ENCODE measurements around the gene KCNQ1. TPM values are rescaled to one million over a fixed set of nuclear protein-coding genes. Genes with fewer than 3 reads are reported as not detected.

Gene KCNQ1
- total RNA-seq, 1 experiment from 2014 or later, result 1.0 TPM

GRCh38 chr11:2647167-2647566, 202.4 kb downstream of the KCNQ1 start:
- Mint-ChIP-seq H3K9me3 (ENCODE audit: unreplicated experiment) (peaks cover 79% of the 10 kb centered on the region), H3K36me3 (ENCODE audit: insufficient read depth, unreplicated experiment) (peaks cover 55% of the 10 kb centered on the region), H3K4me1 (ENCODE audit: low read depth, unreplicated experiment) (no peaks in the 10 kb centered on the region), H3K27ac (ENCODE audit: unreplicated experiment) (no peak overlapping the region), H3K4me3 (ENCODE audit: unreplicated experiment) (no peak overlapping the region), H3K27me3 (ENCODE audit: insufficient read depth, unreplicated experiment) (no peaks in the 10 kb centered on the region)
- TF ChIP-seq CTCF (IDR thresholded peaks at IDR 0.05; ENCODE audit: insufficient read depth in 1 of 2, low read depth in 1 of 2, low read length in 1 of 2, severe bottlenecking in 1 of 2, unreplicated experiment in 1 of 2), result no peak
- intact Hi-C loops (cut with micrococcal nuclease; ENCODE audit: unreplicated experiment), result no loop called here
- Histone ChIP-seq H3K27me3 (replicated peaks; ENCODE audit: control insufficient read depth, insufficient read depth, low read length) (no peaks in the 10 kb centered on the region), H3K9me3 (peaks cover 92% of the 10 kb centered on the region), H3K4me3 (ENCODE audit: low read depth, low read length) (no peak overlapping the region), H3K4me1 (no peaks in the 10 kb centered on the region), H3K36me3 (ENCODE audit: control insufficient read depth, insufficient read depth, low read length) (no peaks in the 10 kb centered on the region)
- DNase-seq, result no peak
- ChIA-PET CTCF (no interaction called here), POLR2A (no interaction called here)
- no TSS peak for BruUV-seq (replicated peaks)

- no peak overlapping the region for H3K4me3 Mint-ChIP-seq (ENCODE audit: unreplicated experiment)
- CTCF ChIA-PET, result no interaction called here
- POLR2A ChIA-PET, result no interaction called here
- no peak for TF ChIP-seq CTCF (IDR thresholded peaks at IDR 0.05; ENCODE audit: insufficient read depth in 1 of 2, low read depth in 1 of 2, low read length in 1 of 2, severe bottlenecking in 1 of 2, unreplicated experiment in 1 of 2)
- intact Hi-C loops (cut with micrococcal nuclease; ENCODE audit: unreplicated experiment), result no loop called here
- peaks cover 63% of the 10 kb centered on the region for H3K36me3 Mint-ChIP-seq (ENCODE audit: insufficient read depth, unreplicated experiment)
- no peak for DNase-seq
- Histone ChIP-seq H3K4me3 (ENCODE audit: low read depth, low read length) (no peak overlapping the region), H3K4me1 (no peaks in the 10 kb centered on the region), H3K9me3 (peaks cover 92% of the 10 kb centered on the region), H3K36me3 (ENCODE audit: control insufficient read depth, insufficient read depth, low read length) (no peaks in the 10 kb centered on the region), H3K27me3 (replicated peaks; ENCODE audit: control insufficient read depth, insufficient read depth, low read length) (no peaks in the 10 kb centered on the region)
- H3K27ac Mint-ChIP-seq (ENCODE audit: unreplicated experiment), result peak overlapping the region; percentile 53
- no TSS peak for BruUV-seq (replicated peaks)
- H3K4me1 Mint-ChIP-seq (ENCODE audit: low read depth, unreplicated experiment), result no peaks in the 10 kb centered on the region
- peaks cover 79% of the 10 kb centered on the region for H3K9me3 Mint-ChIP-seq (ENCODE audit: unreplicated experiment)
- H3K27me3 Mint-ChIP-seq (ENCODE audit: insufficient read depth, unreplicated experiment), result no peaks in the 10 kb centered on the region
Measured at GRCh38 chr11:2647953-2648352, 203.1 kb downstream of the KCNQ1 start.

- H3K27ac Mint-ChIP-seq (ENCODE audit: unreplicated experiment), result no peak overlapping the region
- H3K27me3 Mint-ChIP-seq (ENCODE audit: insufficient read depth, unreplicated experiment), result no peaks in the 10 kb centered on the region
- ChIA-PET CTCF (no interaction called here), POLR2A (no interaction called here)
- Histone ChIP-seq H3K27me3 (replicated peaks; ENCODE audit: control insufficient read depth, insufficient read depth, low read length) (no peaks in the 10 kb centered on the region), H3K9me3 (peaks cover 93% of the 10 kb centered on the region), H3K4me1 (no peaks in the 10 kb centered on the region), H3K4me3 (ENCODE audit: low read depth, low read length) (no peak overlapping the region), H3K36me3 (ENCODE audit: control insufficient read depth, insufficient read depth, low read length) (no peaks in the 10 kb centered on the region)
- no peak overlapping the region for H3K4me3 Mint-ChIP-seq (ENCODE audit: unreplicated experiment)
- H3K9me3 Mint-ChIP-seq (ENCODE audit: unreplicated experiment), result peaks cover 74% of the 10 kb centered on the region
- H3K36me3 Mint-ChIP-seq (ENCODE audit: insufficient read depth, unreplicated experiment), result peaks cover 73% of the 10 kb centered on the region
- no peak for DNase-seq
- no peaks in the 10 kb centered on the region for H3K4me1 Mint-ChIP-seq (ENCODE audit: low read depth, unreplicated experiment)
- TF ChIP-seq CTCF (IDR thresholded peaks at IDR 0.05; ENCODE audit: insufficient read depth in 1 of 2, low read depth in 1 of 2, low read length in 1 of 2, severe bottlenecking in 1 of 2, unreplicated experiment in 1 of 2), result no peak
- intact Hi-C loops (cut with micrococcal nuclease; ENCODE audit: unreplicated experiment), result no loop called here
- BruUV-seq (replicated peaks), result no TSS peak
Measured at GRCh38 chr11:2649400-2649799, 204.6 kb downstream of the KCNQ1 start.

Data from Caco-2 (cell line).